Endothelial cell of umbilical vein (primary cell): Measurements from ENCODE around the gene SEC63.

Experiments used
- CTCF ChIP-seq, 2 donors: IDR thresholded peaks; 1 replicate in 1 of 2; 2 replicates in 1 of 2; pipeline ENCODE4 v1.5.1; 2011; ENCODE audit warnings: low read length in 2 of 2, mild to moderate bottlenecking in 2 of 2, moderate library complexity in 2 of 2, control low read depth in 1 of 2, inconsistent platforms in 1 of 2, low read depth in 1 of 2; ENCODE audit not compliant: insufficient read depth in 1 of 2; ENCODE audit errors: extremely low read depth in 1 of 2
- EZH2 ChIP-seq: IDR thresholded peaks from 2 replicates; pipeline ENCODE4 v1.6.1; 2012; ENCODE audit warnings: borderline replicate concordance, low read depth, mild to moderate bottlenecking, moderate library complexity, low read length, inconsistent platforms; ENCODE audit not compliant: severe bottlenecking

GRCh38 chr6:107956586-107957307 lies 1.3 kb downstream of the SEC63 start:
- TF ChIP-seq EZH2, result no peak
- no peak for TF ChIP-seq CTCF (IDR thresholded peaks at IDR 0.05; ENCODE audit: extremely low read depth in 1 of 2, insufficient read depth in 1 of 2, low read depth in 1 of 2, low read length in 2 of 2)
